T47D (cell line): ENCODE measurements around the gene SLC8A1.
A peak's percentile ranks its signal among the peaks of the same experiment; 100 is the strongest.
"Not testable (repeated sequence)": the region's sequence is repeated elsewhere in the genome, so short reads cannot be mapped to it uniquely, and the experiment has no call there.

Experiments used
- DNase-seq, 2 experiments: peaks; one replicate each; pipeline versions ENCODE4 v3.0.0 to v3.0.0-alpha.2; 2011 to 2012; ENCODE audit warnings: low read depth in 1 of 2, low spot score in 1 of 2
- JUND ChIP-seq: IDR thresholded peaks from 2 replicates; pipeline ENCODE4 v1.6.1; 2012; ENCODE audit warnings: low read depth
- in situ Hi-C: cut with HindIII; loops from 2 replicates; pipeline ENCODE4 v1.10.0; 2016; ENCODE audit warnings: low sequenced_read_pairs, low pct_unique_long_range_greater_than_20kb

The SLC8A1 gene

DNA sequence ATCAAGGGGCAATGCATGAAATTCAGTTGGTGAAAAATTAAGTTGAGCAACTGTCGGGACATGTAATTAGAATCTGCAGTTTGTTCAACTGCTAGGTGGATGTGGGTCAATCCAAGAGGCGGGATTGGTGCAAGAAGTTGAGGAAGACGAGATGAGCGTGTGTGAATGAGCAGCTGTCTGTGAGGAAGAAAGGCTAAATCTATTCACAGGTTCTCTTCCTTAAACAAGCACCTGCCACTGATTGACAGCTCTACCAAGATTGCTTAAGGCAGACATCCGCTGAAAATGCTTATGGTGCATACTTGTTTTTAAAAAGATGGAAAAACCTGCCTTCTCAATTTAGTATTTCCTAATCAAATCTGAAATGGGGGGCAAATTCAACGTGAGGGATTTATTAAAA is 349.4 kb downstream of the SLC8A1 start:
- TF ChIP-seq JUND = no peak
- in situ Hi-C loops = no loop called here
- no peak for DNase-seq

DNA sequence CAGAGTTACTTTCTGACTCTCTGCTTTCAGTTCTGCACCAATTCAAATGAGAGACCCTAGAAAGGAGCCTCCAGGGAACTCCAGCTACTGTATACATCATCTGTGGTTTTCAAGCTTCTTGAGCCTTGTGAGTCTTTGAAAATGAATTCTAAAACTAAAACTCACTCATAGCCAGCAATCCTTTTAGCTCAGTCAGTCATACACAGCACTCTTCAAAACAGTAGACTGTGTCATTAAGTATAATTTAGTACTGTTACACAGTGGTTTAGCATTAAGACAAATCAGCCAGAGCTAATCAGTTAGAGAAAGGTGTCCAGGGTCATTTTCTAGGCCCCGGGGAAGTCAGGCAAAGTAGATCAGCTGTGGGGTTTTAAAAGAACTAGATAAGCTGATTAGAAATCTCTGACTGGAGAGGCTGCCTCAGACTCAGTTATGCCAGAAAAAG is 350.7 kb downstream of the SLC8A1 start:
- no peak for TF ChIP-seq JUND

DNA sequence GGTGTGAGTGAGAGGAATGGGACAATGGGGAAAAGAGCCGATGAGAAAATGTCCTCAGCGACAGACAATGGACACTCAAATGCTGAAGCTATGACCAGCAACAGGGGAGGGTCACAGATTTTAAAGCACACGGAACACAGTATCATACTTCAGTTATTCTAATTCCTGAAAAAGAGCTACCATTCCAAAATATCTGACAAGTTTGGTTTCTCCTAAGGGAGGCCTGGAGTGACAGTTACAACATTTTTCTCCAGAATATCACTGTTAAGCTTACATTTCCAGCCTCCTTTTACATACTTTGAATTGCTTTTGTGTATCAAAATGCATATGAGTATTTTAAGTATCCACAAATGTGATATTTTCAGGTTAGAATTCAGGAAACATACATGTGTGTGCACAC is 351.2 kb downstream of the SLC8A1 start:
- no peak for TF ChIP-seq JUND
- in situ Hi-C loops = no loop called here
- no peak for DNase-seq

More for the DNA sequence above, 350.7 kb downstream of the SLC8A1 start:
- DNase-seq = no peak
- in situ Hi-C loops = no loop called here

DNA sequence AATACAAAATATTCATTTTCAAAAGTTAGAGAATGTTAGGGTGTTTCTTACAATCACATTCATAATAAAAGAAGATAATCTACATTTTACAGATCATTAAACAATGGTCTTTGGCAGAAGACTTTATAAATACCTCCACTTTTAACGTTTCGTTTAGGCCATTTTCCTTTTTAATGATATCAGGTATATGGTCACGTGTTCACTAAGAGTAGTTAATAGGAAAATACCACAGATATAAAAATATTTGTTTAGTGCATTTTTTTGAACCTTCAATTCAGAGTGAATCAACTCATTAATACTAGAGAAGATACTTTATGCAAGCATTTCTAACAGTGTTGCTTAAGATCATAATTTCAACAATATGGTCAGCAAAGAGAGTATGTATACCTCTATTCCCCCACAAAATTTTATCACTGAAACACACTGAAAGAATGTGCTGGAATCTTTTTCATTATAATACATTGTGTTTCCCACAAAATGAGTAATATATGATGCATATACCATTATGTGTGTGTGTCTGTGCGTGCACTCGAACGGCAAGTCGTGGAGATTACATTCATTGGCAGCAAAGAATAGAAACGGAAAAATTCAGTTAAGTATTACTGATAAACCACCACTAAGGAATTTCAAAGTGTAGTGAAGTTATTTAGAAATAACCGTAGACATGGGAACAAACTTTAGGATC is 353.0 kb downstream of the SLC8A1 start:
- TF ChIP-seq JUND = no peak
- in situ Hi-C loops = no loop called here
- no peak for DNase-seq

DNA sequence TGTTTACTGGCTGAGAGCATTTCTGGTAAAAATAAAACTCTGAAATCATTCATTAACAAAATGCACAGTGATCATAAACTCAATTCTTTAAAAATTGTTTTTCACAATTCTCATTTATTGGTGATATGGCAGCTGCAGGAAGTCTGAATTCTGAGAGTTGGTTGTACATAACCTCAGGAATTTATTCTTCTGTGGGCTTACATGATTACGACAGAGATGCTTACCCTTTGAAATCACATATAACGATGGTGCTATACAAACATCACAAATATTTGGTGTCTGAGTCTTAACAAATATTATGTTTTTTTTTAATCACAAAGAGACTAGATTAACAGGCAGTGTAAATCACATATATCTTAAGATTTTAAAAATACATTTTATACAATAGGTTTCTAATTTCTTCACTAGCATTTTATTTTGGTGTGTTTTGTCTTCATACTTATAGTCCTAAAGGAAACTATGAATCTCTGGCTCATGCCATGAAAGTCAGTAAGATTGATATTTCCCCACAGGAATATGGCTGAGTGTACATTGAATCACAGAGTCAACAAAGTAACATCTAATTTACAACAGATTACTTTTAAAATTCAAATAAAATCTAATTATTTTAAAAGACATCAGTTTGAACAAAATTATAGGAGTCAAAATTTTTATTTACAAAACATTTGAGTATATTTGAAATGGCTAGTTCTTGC is 354.1 kb downstream of the SLC8A1 start:
- no peak for TF ChIP-seq JUND
- DNase-seq = no peak
- in situ Hi-C loops = no loop called here

DNA sequence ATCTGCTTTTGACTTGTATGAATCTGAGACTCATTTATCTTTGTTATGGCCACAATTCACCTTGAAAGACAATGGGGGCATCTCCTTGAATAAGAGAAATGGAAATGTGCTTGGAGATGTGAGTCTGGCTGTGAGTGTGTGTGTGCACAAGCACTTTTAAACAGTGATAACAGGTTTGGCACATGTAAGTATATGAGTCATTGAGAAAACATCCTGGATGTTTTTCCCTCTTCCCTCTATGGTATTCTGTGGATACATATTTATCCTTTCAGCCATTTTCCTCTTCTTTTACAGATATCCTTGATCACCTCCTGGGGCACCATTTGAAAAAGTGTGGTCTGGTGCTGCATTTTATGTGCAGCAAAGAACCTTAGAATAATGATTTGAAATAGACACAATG is 355.5 kb downstream of the SLC8A1 start:
- no peak for TF ChIP-seq JUND
- no peak for DNase-seq

DNA sequence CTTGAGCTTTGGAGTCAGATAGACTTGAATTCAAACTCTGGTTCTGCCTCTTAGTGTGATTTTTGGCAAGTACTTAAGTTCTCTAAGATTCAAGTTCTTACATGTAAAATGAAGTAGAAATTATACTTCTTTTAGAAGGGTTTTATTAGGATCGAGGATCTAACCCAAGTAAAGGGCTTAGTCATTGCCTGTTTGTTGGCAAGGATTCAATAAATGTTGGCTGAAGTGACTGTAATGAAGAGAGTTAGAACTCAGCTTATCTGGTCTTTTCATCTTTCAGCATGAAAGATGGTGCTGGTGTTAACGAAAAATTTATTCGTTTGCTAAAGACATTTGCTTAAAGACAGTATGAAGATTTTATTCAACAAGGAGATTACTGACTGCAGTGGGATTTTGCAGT is 356.9 kb downstream of the SLC8A1 start:
- DNase-seq = peak in 1 of 2 experiments; percentile 7
- in situ Hi-C loops = no loop called here
- TF ChIP-seq JUND = no peak

More for the DNA sequence above, 355.5 kb downstream of the SLC8A1 start:
- in situ Hi-C loops = no loop called here

DNA sequence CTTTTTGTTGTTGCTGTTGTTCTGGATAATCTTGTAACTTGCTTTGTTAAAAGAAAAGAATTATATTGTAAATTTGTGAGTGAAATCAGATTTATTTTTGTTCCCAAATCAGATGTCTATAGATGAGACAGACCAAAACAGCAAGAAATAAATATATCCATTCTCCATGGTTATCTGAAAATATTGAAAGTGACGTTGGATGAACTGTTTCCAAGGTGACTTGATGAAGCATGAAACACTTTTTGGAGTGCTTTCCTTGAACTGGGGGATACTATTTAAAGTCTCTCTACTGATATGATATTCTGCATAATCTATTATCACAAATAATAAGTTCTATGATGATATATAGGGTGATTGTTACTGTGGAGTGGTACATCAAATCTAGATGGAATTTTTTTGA is 357.4 kb downstream of the SLC8A1 start:
- no peak for DNase-seq
- in situ Hi-C loops = no loop called here
- no peak for TF ChIP-seq JUND

DNA sequence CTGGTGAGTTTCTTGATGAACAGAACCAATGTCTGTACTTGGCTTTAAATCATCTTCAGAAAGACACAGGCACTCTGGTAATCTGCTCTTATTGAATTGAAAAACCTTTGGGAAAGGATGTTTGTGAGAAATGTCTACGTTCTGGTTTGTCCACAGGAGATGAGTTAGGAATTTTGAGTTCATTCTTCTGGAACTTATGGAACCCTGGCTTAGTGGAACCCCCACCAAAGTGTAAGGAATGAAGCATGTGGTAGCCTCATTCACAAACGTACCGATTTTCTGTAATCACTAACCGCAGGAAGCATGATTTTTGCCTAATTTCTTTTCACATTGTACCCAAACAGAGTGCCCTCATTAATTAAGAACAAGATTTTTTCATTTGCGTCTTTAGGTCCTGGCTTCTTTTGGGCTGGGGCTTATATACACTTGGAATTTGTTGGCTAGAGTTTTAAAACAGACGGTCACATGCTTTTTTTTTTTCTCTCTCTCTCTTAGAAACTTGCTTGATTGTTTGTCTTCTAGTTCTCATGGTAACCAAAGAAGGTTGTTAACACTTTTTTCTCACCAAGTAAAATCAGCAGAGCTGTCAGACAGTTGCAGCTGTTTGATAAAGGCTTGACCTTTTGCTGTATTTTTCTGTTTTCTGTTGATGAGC is 358.7 kb downstream of the SLC8A1 start:
- in situ Hi-C loops = no loop called here
- TF ChIP-seq JUND = no peak
- no peak for DNase-seq

DNA sequence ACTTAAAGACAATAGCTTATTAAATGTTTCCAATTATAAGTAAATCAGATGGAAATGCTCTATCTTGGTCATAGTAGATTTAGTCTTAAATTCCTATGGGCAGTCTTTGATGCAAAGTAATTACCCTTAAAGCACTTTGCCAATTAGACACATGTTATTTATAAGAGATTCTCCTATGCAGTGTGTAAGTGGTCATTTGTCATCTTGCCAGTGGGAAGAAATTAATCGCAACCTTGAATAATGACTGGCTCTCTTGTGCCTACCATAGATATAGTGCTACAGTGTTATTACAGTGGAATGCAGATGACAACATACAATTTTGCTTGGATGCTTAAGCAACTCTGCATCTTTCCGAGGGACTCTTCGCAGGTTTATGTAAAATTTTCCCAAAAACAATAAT is 361.8 kb downstream of the SLC8A1 start:
- TF ChIP-seq JUND = no peak
- DNase-seq = no peak
- in situ Hi-C loops = no loop called here

DNA sequence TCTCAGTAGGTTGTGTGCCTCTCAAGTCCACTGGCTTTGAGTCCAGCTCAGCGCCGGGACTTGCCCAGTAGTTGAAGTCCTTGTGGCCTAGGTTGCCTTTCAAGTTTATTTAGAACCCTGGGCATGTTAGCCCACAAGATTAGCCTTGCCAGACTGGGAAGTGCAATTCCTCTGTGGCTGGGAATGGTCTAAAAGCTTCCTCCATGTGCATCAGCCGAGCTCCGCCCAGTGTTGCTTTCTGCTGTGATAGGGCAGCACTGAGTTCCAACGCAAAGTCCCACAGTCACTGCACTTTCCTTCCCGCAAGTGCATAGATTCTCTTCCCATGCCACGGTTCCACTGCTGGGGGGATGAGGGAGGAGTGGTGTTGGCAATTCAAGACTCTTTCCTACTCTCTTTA is 364.0 kb downstream of the SLC8A1 start:
- TF ChIP-seq JUND = no peak
- in situ Hi-C loops = no loop called here
- no peak for DNase-seq

DNA sequence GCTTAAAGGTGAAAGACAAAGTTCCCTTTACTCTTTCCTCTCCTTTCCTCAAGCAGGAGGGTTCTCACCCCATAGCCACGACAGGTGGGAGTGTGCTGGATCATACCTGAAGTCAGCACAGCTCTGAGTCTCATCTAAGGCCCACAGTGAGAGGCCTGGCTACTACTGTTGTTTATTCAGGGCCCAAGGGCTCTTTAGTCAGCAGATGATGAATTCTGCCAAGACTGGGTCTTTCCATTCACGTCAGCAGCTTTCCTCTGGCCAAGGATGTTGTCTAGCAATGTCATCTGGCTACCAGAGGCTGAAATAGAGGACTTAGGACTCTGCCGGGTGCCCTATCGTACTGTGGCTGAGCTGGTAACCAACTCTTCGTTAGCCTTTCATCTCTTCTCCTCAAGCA is 364.5 kb downstream of the SLC8A1 start:
- no peak for TF ChIP-seq JUND
- DNase-seq = no peak
- in situ Hi-C loops = no loop called here

DNA sequence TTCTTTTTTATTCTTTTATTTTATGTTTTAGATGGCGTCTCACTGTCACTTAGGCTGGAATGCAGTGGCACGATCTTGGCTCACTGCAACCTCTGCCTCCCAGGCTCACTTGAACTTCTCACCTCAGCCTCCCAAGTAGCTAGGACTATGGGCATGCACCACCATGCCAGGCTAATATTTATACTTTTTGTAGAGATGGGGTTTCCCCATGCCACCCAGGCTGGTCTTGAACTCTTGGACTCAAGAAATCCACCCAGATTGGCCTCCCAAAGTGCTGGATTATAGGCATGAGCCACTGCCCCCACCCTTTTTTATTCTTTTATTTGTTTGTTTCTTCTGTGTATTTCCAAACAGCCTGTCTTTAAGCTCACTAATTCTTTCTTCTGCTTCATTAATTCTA is 366.1 kb downstream of the SLC8A1 start:
- in situ Hi-C loops = no loop called here
- no peak for TF ChIP-seq JUND
- no peak for DNase-seq

DNA sequence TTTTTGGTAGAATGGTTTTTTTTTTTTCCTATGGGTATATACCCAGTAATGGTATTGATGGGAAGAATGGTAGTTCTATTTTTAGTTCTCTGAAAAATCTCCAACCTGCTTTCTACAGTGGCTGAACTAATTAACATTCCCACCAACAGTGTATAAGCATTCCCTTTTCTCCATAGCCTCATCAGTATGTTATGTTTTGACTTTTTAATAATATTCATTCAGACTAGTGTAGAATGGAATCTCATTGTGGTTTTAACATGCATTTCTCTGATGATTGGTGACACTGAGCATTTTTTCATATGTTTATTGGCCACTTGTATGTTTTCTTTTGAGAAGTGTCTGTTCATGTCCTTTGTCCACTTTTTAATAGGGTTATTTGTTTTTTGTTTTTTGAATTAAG is 378.6 kb downstream of the SLC8A1 start:
- in situ Hi-C loops, DNase-seq: not testable (repeated sequence)
